ENCODE results near the gene OR52B6.

The OR52B6 gene

GRCh38 chr11:5580577-5580976 lies at the start of gene OR52B6:
Gene OR52B6, plus strand, starts transcription at chr11:5580877. Its CDS starts 0 bp downstream, at chr11:5580877.
- Histone ChIP-seq H3K36me3 (ENCODE audit: insufficient read depth, low read depth, low read length) (no peaks in the 10 kb centered on the region), H3K27ac (ENCODE audit: low read length) (no peak within 1 kb of the TSS), H3K27me3 (ENCODE audit: insufficient read depth, low read length) (no peaks in the 10 kb centered on the region), H3K4me3 (ENCODE audit: low read length) (no peak within 1 kb of the TSS), H3K4me1 (ENCODE audit: insufficient read depth, low read length) (no peaks in the 10 kb centered on the region), H3K9me3 (ENCODE audit: insufficient read depth, low read depth, low read length) (no peaks in the 10 kb centered on the region), H3K9ac (ENCODE audit: low read depth, low read length) (no peak within 1 kb of the TSS)

- Histone ChIP-seq H3K27me3 (ENCODE audit: insufficient read depth, low read length) (no peaks in the 10 kb centered on the region), H3K9me3 (ENCODE audit: insufficient read depth, low read depth, low read length) (no peaks in the 10 kb centered on the region), H3K36me3 (ENCODE audit: insufficient read depth, low read depth, low read length) (no peaks in the 10 kb centered on the region), H3K9ac (ENCODE audit: low read depth, low read length) (no peak overlapping the region), H3K4me1 (ENCODE audit: insufficient read depth, low read length) (no peaks in the 10 kb centered on the region), H3K27ac (ENCODE audit: low read length) (no peak overlapping the region), H3K4me3 (ENCODE audit: low read length) (no peak overlapping the region)
Observed at GRCh38 chr11:5531053-5531831, 49.4 kb upstream of the OR52B6 start.

GRCh38 chr11:5534046-5534445 lies 46.6 kb upstream of the OR52B6 start:
- no peak overlapping the region for H3K9ac ChIP-seq (ENCODE audit: low read depth, low read length)
- H3K4me3 ChIP-seq (ENCODE audit: low read length) = no peak overlapping the region
- no peaks in the 10 kb centered on the region for H3K27me3 ChIP-seq (ENCODE audit: insufficient read depth, low read length)
- H3K27ac ChIP-seq (ENCODE audit: low read length) = no peak overlapping the region
- no peaks in the 10 kb centered on the region for H3K4me1 ChIP-seq (ENCODE audit: insufficient read depth, low read length)
- no peaks in the 10 kb centered on the region for H3K36me3 ChIP-seq (ENCODE audit: insufficient read depth, low read depth, low read length)
- H3K9me3 ChIP-seq (ENCODE audit: insufficient read depth, low read depth, low read length) = no peaks in the 10 kb centered on the region

- Histone ChIP-seq H3K27ac (ENCODE audit: low read length) (no peak overlapping the region), H3K36me3 (ENCODE audit: insufficient read depth, low read depth, low read length) (no peaks in the 10 kb centered on the region), H3K27me3 (ENCODE audit: insufficient read depth, low read length) (no peaks in the 10 kb centered on the region), H3K9me3 (ENCODE audit: insufficient read depth, low read depth, low read length) (no peaks in the 10 kb centered on the region), H3K4me1 (ENCODE audit: insufficient read depth, low read length) (no peaks in the 10 kb centered on the region), H3K4me3 (ENCODE audit: low read length) (no peak overlapping the region), H3K9ac (ENCODE audit: low read depth, low read length) (no peak overlapping the region)
Observed at GRCh38 chr11:5536482-5536881, 44.2 kb upstream of the OR52B6 start.

GRCh38 chr11:5541427-5541826 lies 39.2 kb upstream of the OR52B6 start:
- Histone ChIP-seq H3K4me3 (ENCODE audit: low read length) (no peak overlapping the region), H3K4me1 (ENCODE audit: insufficient read depth, low read length) (no peaks in the 10 kb centered on the region), H3K9ac (ENCODE audit: low read depth, low read length) (no peak overlapping the region), H3K36me3 (ENCODE audit: insufficient read depth, low read depth, low read length) (no peaks in the 10 kb centered on the region), H3K27ac (ENCODE audit: low read length) (no peak overlapping the region), H3K9me3 (ENCODE audit: insufficient read depth, low read depth, low read length) (no peaks in the 10 kb centered on the region), H3K27me3 (ENCODE audit: insufficient read depth, low read length) (no peaks in the 10 kb centered on the region)

- no peak overlapping the region for H3K27ac ChIP-seq (ENCODE audit: low read length)
- no peaks in the 10 kb centered on the region for H3K4me1 ChIP-seq (ENCODE audit: insufficient read depth, low read length)
Observed at GRCh38 chr11:5546457-5546856, 34.2 kb upstream of the OR52B6 start.

GRCh38 chr11:5547982-5548381 lies 32.7 kb upstream of the OR52B6 start:
- Histone ChIP-seq H3K27me3 (ENCODE audit: insufficient read depth, low read length) (no peaks in the 10 kb centered on the region), H3K9ac (ENCODE audit: low read depth, low read length) (no peak overlapping the region), H3K27ac (ENCODE audit: low read length) (no peak overlapping the region), H3K9me3 (ENCODE audit: insufficient read depth, low read depth, low read length) (no peaks in the 10 kb centered on the region), H3K4me3 (ENCODE audit: low read length) (no peak overlapping the region), H3K4me1 (ENCODE audit: insufficient read depth, low read length) (no peaks in the 10 kb centered on the region), H3K36me3 (ENCODE audit: insufficient read depth, low read depth, low read length) (no peaks in the 10 kb centered on the region)

More at GRCh38 chr11:5546457-5546856, 34.2 kb upstream of the OR52B6 start:
- Histone ChIP-seq H3K9ac (ENCODE audit: low read depth, low read length) (no peak overlapping the region), H3K4me3 (ENCODE audit: low read length) (no peak overlapping the region), H3K27me3 (ENCODE audit: insufficient read depth, low read length) (no peaks in the 10 kb centered on the region), H3K36me3 (ENCODE audit: insufficient read depth, low read depth, low read length) (no peaks in the 10 kb centered on the region), H3K9me3 (ENCODE audit: insufficient read depth, low read depth, low read length) (no peaks in the 10 kb centered on the region)

- no peaks in the 10 kb centered on the region for H3K36me3 ChIP-seq (ENCODE audit: insufficient read depth, low read depth, low read length)
Observed at GRCh38 chr11:5548440-5548839, 32.2 kb upstream of the OR52B6 start, which contains the start of gene OR52H1. Gene OR52H1, minus strand, starts transcription at chr11:5548540. Its CDS starts 3,035 bp downstream, at chr11:5545505.

GRCh38 chr11:5550440-5551095 lies 30.1 kb upstream of the OR52B6 start:
- no peaks in the 10 kb centered on the region for H3K4me1 ChIP-seq (ENCODE audit: insufficient read depth, low read length)
- no peaks in the 10 kb centered on the region for H3K27me3 ChIP-seq (ENCODE audit: insufficient read depth, low read length)
- H3K9me3 ChIP-seq (ENCODE audit: insufficient read depth, low read depth, low read length) = no peaks in the 10 kb centered on the region
- no peak overlapping the region for H3K27ac ChIP-seq (ENCODE audit: low read length)
- no peak overlapping the region for H3K9ac ChIP-seq (ENCODE audit: low read depth, low read length)
- H3K4me3 ChIP-seq (ENCODE audit: low read length) = no peak overlapping the region
- no peaks in the 10 kb centered on the region for H3K36me3 ChIP-seq (ENCODE audit: insufficient read depth, low read depth, low read length)

More at GRCh38 chr11:5548440-5548839, 32.2 kb upstream of the OR52B6 start, which contains the start of gene OR52H1:
- H3K4me1 ChIP-seq (ENCODE audit: insufficient read depth, low read length) = no peaks in the 10 kb centered on the region
- H3K27ac ChIP-seq (ENCODE audit: low read length) = no peak within 1 kb of the TSS
- H3K4me3 ChIP-seq (ENCODE audit: low read length) = no peak within 1 kb of the TSS
- H3K9me3 ChIP-seq (ENCODE audit: insufficient read depth, low read depth, low read length) = no peaks in the 10 kb centered on the region
- no peaks in the 10 kb centered on the region for H3K27me3 ChIP-seq (ENCODE audit: insufficient read depth, low read length)
- no peak within 1 kb of the TSS for H3K9ac ChIP-seq (ENCODE audit: low read depth, low read length)

- H3K36me3 ChIP-seq (ENCODE audit: insufficient read depth, low read depth, low read length) = no peaks in the 10 kb centered on the region
- H3K4me1 ChIP-seq (ENCODE audit: insufficient read depth, low read length) = peaks cover 4% of the 10 kb centered on the region; the same call in 1 of the 2 replicates
- H3K9ac ChIP-seq (ENCODE audit: low read depth, low read length) = no peak overlapping the region
- no peak overlapping the region for H3K27ac ChIP-seq (ENCODE audit: low read length)
- H3K9me3 ChIP-seq (ENCODE audit: insufficient read depth, low read depth, low read length) = no peaks in the 10 kb centered on the region
- H3K27me3 ChIP-seq (ENCODE audit: insufficient read depth, low read length) = no peaks in the 10 kb centered on the region
- no peak overlapping the region for H3K4me3 ChIP-seq (ENCODE audit: low read length)
Observed at GRCh38 chr11:5553343-5553742, 27.3 kb upstream of the OR52B6 start.

GRCh38 chr11:5556596-5557188 lies 24.0 kb upstream of the OR52B6 start:
- H3K27me3 ChIP-seq (ENCODE audit: insufficient read depth, low read length) = no peaks in the 10 kb centered on the region

More at GRCh38 chr11:5556596-5557188, 24.0 kb upstream of the OR52B6 start:
- no peak overlapping the region for H3K27ac ChIP-seq (ENCODE audit: low read length)
- H3K36me3 ChIP-seq (ENCODE audit: insufficient read depth, low read depth, low read length) = no peaks in the 10 kb centered on the region
- H3K9me3 ChIP-seq (ENCODE audit: insufficient read depth, low read depth, low read length) = no peaks in the 10 kb centered on the region
- no peak overlapping the region for H3K4me3 ChIP-seq (ENCODE audit: low read length)
- H3K4me1 ChIP-seq (ENCODE audit: insufficient read depth, low read length) = peaks cover 4% of the 10 kb centered on the region; the same call in 1 of the 2 replicates
- no peak overlapping the region for H3K9ac ChIP-seq (ENCODE audit: low read depth, low read length)

Data from iPS-20b (cell line).